ENCODE results near the gene TMEM131L. TPM values are rescaled to one million over a fixed set of nuclear protein-coding genes. Genes with fewer than 3 reads are reported as not detected.
A peak's percentile ranks its signal among the peaks of the same experiment; 100 is the strongest.

Gene TMEM131L
- total RNA-seq, 1 donor from 2014 or later = 18.6 TPM

- H3K9ac ChIP-seq (ENCODE audit: low read length) = no peak overlapping the region
- H3K4me1 ChIP-seq (ENCODE audit: insufficient read depth, low read length) = peaks cover 10% of the 10 kb centered on the region
- Mint-ChIP-seq H3K9me3 (ENCODE audit: unreplicated experiment) (peaks cover 2% of the 10 kb centered on the region), H3K4me1 (ENCODE audit: low read depth, unreplicated experiment) (peaks cover 9% of the 10 kb centered on the region), H3K27ac (ENCODE audit: unreplicated experiment) (no peak overlapping the region), H3K4me3 (ENCODE audit: unreplicated experiment) (no peak overlapping the region), H3K27me3 (ENCODE audit: low read depth, unreplicated experiment) (no peaks in the 10 kb centered on the region), H3K36me3 (ENCODE audit: low read depth, unreplicated experiment) (no peaks in the 10 kb centered on the region)
- FAIRE-seq (peak; percentile 50), DNase-seq (ENCODE audit: low read depth) (peak; percentile 91)
- peak overlapping the region; percentile 44 for H3K4me2 ChIP-seq (ENCODE audit: low read length)
- H3K9me3 ChIP-seq (ENCODE audit: insufficient read depth, low read depth, low read length) = no peaks in the 10 kb centered on the region
- H3K4me3 ChIP-seq (ENCODE audit: insufficient read depth, low read depth, low read length) = no peak overlapping the region
- H3K36me3 ChIP-seq (ENCODE audit: insufficient read depth, low read length) = no peaks in the 10 kb centered on the region
- TF ChIP-seq CTCF (IDR thresholded peaks at IDR 0.05; ENCODE audit: insufficient read depth, low read depth, low read length) (no peak), EZH2 (IDR thresholded peaks at IDR 0.05; ENCODE audit: insufficient read depth, low read length) (no peak)
- no peaks in the 10 kb centered on the region for H4K20me1 ChIP-seq (ENCODE audit: insufficient read depth, low read length)
- H3K27me3 ChIP-seq (ENCODE audit: insufficient read depth, low read length) = peaks cover 19% of the 10 kb centered on the region
- peak overlapping the region; percentile 61 for H3K27ac ChIP-seq (ENCODE audit: low read depth, low read length)
- H2AFZ ChIP-seq (ENCODE audit: low read depth, low read length) = no peak overlapping the region
- no peaks in the 10 kb centered on the region for H3K79me2 ChIP-seq (ENCODE audit: insufficient read depth, low read length)
Measured at GRCh38 chr4:153676984-153677383, 210.8 kb downstream of the TMEM131L start.

GRCh38 chr4:153679486-153679885 lies 213.3 kb downstream of the TMEM131L start:
- Mint-ChIP-seq H3K36me3 (ENCODE audit: low read depth, unreplicated experiment) (no peaks in the 10 kb centered on the region), H3K4me3 (ENCODE audit: unreplicated experiment) (no peak overlapping the region), H3K27ac (ENCODE audit: unreplicated experiment) (no peak overlapping the region), H3K27me3 (ENCODE audit: low read depth, unreplicated experiment) (peaks cover 9% of the 10 kb centered on the region), H3K9me3 (ENCODE audit: unreplicated experiment) (peaks cover 2% of the 10 kb centered on the region), H3K4me1 (ENCODE audit: low read depth, unreplicated experiment) (peaks cover 9% of the 10 kb centered on the region)
- peaks cover 2% of the 10 kb centered on the region for H3K9me3 ChIP-seq (ENCODE audit: insufficient read depth, low read depth, low read length)
- no peak overlapping the region for H3K27ac ChIP-seq (ENCODE audit: low read depth, low read length)
- peaks cover 39% of the 10 kb centered on the region for H3K27me3 ChIP-seq (ENCODE audit: insufficient read depth, low read length)
- H3K79me2 ChIP-seq (ENCODE audit: insufficient read depth, low read length) = no peaks in the 10 kb centered on the region
- FAIRE-seq (no peak), DNase-seq (ENCODE audit: low read depth) (no peak)
- TF ChIP-seq CTCF (IDR thresholded peaks at IDR 0.05; ENCODE audit: insufficient read depth, low read depth, low read length) = no peak
- TF ChIP-seq EZH2 (IDR thresholded peaks at IDR 0.05; ENCODE audit: insufficient read depth, low read length) = no peak
- H3K4me1 ChIP-seq (ENCODE audit: insufficient read depth, low read length) = peaks cover 13% of the 10 kb centered on the region
- no peaks in the 10 kb centered on the region for H4K20me1 ChIP-seq (ENCODE audit: insufficient read depth, low read length)
- H3K36me3 ChIP-seq (ENCODE audit: insufficient read depth, low read length) = no peaks in the 10 kb centered on the region
- H3K9ac ChIP-seq (ENCODE audit: low read length) = no peak overlapping the region
- no peak overlapping the region for H3K4me3 ChIP-seq (ENCODE audit: insufficient read depth, low read depth, low read length)
- no peak overlapping the region for H2AFZ ChIP-seq (ENCODE audit: low read depth, low read length)
- no peak overlapping the region for H3K4me2 ChIP-seq (ENCODE audit: low read length)

- TF ChIP-seq EZH2 (IDR thresholded peaks at IDR 0.05; ENCODE audit: insufficient read depth, low read length) (no peak), CTCF (IDR thresholded peaks at IDR 0.05; ENCODE audit: insufficient read depth, low read depth, low read length) (no peak)
- Mint-ChIP-seq H3K4me3 (ENCODE audit: unreplicated experiment) (peak overlapping the region; percentile 79), H3K4me1 (ENCODE audit: low read depth, unreplicated experiment) (no peaks in the 10 kb centered on the region), H3K27ac (ENCODE audit: unreplicated experiment) (no peak overlapping the region), H3K9me3 (ENCODE audit: unreplicated experiment) (peaks cover 12% of the 10 kb centered on the region), H3K27me3 (ENCODE audit: low read depth, unreplicated experiment) (peaks cover 21% of the 10 kb centered on the region), H3K36me3 (ENCODE audit: low read depth, unreplicated experiment) (no peaks in the 10 kb centered on the region)
- peak overlapping the region; percentile 33 for H3K9ac ChIP-seq (ENCODE audit: low read length)
- peaks cover 3% of the 10 kb centered on the region for H3K4me1 ChIP-seq (ENCODE audit: insufficient read depth, low read length)
- peaks cover 46% of the 10 kb centered on the region for H3K27me3 ChIP-seq (ENCODE audit: insufficient read depth, low read length)
- FAIRE-seq (no peak), DNase-seq (ENCODE audit: low read depth) (no peak)
- no peaks in the 10 kb centered on the region for H3K79me2 ChIP-seq (ENCODE audit: insufficient read depth, low read length)
- H2AFZ ChIP-seq (ENCODE audit: low read depth, low read length) = peak overlapping the region; percentile 76
- peak overlapping the region; percentile 42 for H3K4me3 ChIP-seq (ENCODE audit: insufficient read depth, low read depth, low read length)
- H3K9me3 ChIP-seq (ENCODE audit: insufficient read depth, low read depth, low read length) = peaks cover 2% of the 10 kb centered on the region
- H4K20me1 ChIP-seq (ENCODE audit: insufficient read depth, low read length) = no peaks in the 10 kb centered on the region
- peak overlapping the region; percentile 93 for H3K4me2 ChIP-seq (ENCODE audit: low read length)
- no peak overlapping the region for H3K27ac ChIP-seq (ENCODE audit: low read depth, low read length)
- no peaks in the 10 kb centered on the region for H3K36me3 ChIP-seq (ENCODE audit: insufficient read depth, low read length)
Measured at GRCh38 chr4:153683763-153684181, 217.6 kb downstream of the TMEM131L start.

All from astrocyte (in vitro differentiated cells and primary cell).